MCF 10A (cell line): ENCODE data around the gene TULP3. TPM values are rescaled to one million over a fixed set of nuclear protein-coding genes. Genes with fewer than 3 reads are reported as not detected.

Experiments used
- BruUV-seq: library from RNA; stranded (reverse); fragments of 400-500 nt; replicated peaks from 2 replicates; lab custom pipeline; 2021; lab: Mats Ljungman, UMichigan
- CTCF ChIA-PET: fragments of 300-600 bp; sonication (Branson Sonifier 250); formaldehyde crosslinking; extraction: SDS; loops from one replicate; lab custom pipeline; 2021; ENCODE audit warnings: antibody characterized with exemption, inconsistent platforms; lab: Yijun Ruan, JAX
- POLR2A ChIA-PET: fragments of 300-600, 350-650 bp; sonication (Branson Sonifier 250); formaldehyde crosslinking; extraction: SDS; loops from one replicate; lab custom pipeline; 2020; ENCODE audit warnings: antibody characterized with exemption, inconsistent platforms; lab: Yijun Ruan, JAX
- DNase-seq: peaks from one replicate; pipeline ENCODE4 v3.0.0-alpha.2; 2018; ENCODE audit not compliant: unreplicated experiment
- H3K27ac Mint-ChIP-seq: one replicate; pipeline ENCODE4 v1.8.0; 2022; ENCODE audit warnings: mild to moderate bottlenecking, low read depth, mixed read lengths; ENCODE audit not compliant: unreplicated experiment
- H3K27me3 Mint-ChIP-seq: one replicate; pipeline ENCODE4 v1.8.0; 2022; ENCODE audit warnings: mixed read lengths; ENCODE audit not compliant: insufficient read depth, unreplicated experiment
- H3K36me3 Mint-ChIP-seq: one replicate; pipeline ENCODE4 v1.8.0; 2022; ENCODE audit warnings: mild to moderate bottlenecking, moderate library complexity, mixed read lengths; ENCODE audit not compliant: insufficient read depth, unreplicated experiment
- H3K4me1 Mint-ChIP-seq: one replicate; pipeline ENCODE4 v1.8.0; 2022; ENCODE audit warnings: mixed read lengths; ENCODE audit not compliant: insufficient read depth, unreplicated experiment
- H3K4me3 Mint-ChIP-seq: one replicate; pipeline ENCODE4 v1.8.0; 2022; ENCODE audit warnings: mild to moderate bottlenecking, moderate library complexity, mixed read lengths; ENCODE audit not compliant: unreplicated experiment
- H3K9me3 Mint-ChIP-seq: one replicate; pipeline ENCODE4 v1.8.0; 2022; ENCODE audit warnings: mixed read lengths; ENCODE audit not compliant: unreplicated experiment
- CTCF ChIP-seq: fragments of 200-600 bp; IDR thresholded peaks from one replicate; pipeline ENCODE4 v1.8.0; 2022; ENCODE audit warnings: antibody characterized with exemption, mild to moderate bottlenecking; ENCODE audit not compliant: unreplicated experiment
- intact Hi-C: fragments of 100-400 bp; cut with micrococcal nuclease; formaldehyde crosslinking; loops from 2 replicates; pipeline ENCODE4 v1.14.1; 2022
- total RNA-seq: library from RNA; stranded (reverse); gene quantifications from 2 replicates; pipeline ENCODE4 v1.2.3, GENCODE V29; 2022

TULP3 gene
- total RNA-seq, 1 experiment from 2014 or later = 36.2 TPM

GRCh38 chr12:2982361-2982760, 91.7 kb downstream of the TULP3 start:
- Mint-ChIP-seq H3K36me3 (peaks cover 17% of the 10 kb centered on the region), H3K9me3 (no peaks in the 10 kb centered on the region), H3K4me1 (peaks cover 8% of the 10 kb centered on the region), H3K27me3 (no peaks in the 10 kb centered on the region), H3K27ac (no peak overlapping the region), H3K4me3 (no peak overlapping the region)
- ChIA-PET POLR2A (interaction anchor here (0.6 kb wide), 1 partner anchor 19 kb away, joined by 3 read pairs; no protein-coding TSS in a partner anchor), CTCF (no interaction called here)
- intact Hi-C loops = no loop called here
- no peak for DNase-seq
- no TSS peak for BruUV-seq
- TF ChIP-seq CTCF = no peak

DNA sequence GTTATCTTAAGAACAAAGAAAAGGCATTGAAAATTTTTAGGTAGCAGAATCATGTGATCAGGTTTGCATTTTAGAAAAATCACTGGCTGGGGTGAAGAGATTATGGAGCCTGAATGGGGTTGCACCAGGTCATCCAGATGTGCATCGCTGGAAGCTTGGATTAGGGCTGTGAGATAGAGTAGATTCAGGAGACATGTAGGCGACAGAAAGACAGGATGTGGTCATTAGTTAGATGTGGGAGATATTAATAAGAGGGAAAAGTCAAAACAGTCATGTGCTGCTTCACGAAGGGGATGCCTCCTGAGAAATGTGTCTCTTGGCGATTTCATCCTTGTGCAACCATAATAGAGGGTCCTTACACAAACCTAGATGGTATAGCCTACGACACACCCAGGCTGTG, 93.6 kb downstream of the TULP3 start:
- Mint-ChIP-seq H3K4me1 (peaks cover 8% of the 10 kb centered on the region), H3K9me3 (no peaks in the 10 kb centered on the region), H3K27ac (no peak overlapping the region), H3K27me3 (no peaks in the 10 kb centered on the region), H3K4me3 (no peak overlapping the region), H3K36me3 (peaks cover 17% of the 10 kb centered on the region)
- DNase-seq = no peak
- intact Hi-C loops = no loop called here
- TF ChIP-seq CTCF = no peak
- ChIA-PET CTCF (no interaction called here), POLR2A (no interaction called here)
- no TSS peak for BruUV-seq

- DNase-seq = no peak
- Mint-ChIP-seq H3K27ac (no peak overlapping the region), H3K27me3 (no peaks in the 10 kb centered on the region), H3K4me1 (peaks cover 8% of the 10 kb centered on the region), H3K4me3 (no peak overlapping the region), H3K9me3 (no peaks in the 10 kb centered on the region), H3K36me3 (peaks cover 17% of the 10 kb centered on the region)
- ChIA-PET POLR2A (no interaction called here), CTCF (interaction anchor here (0.6 kb wide), 1 partner anchor 43 kb away, joined by 3 read pairs; no protein-coding TSS in a partner anchor)
- intact Hi-C loops = no loop called here
- no peak for TF ChIP-seq CTCF
- BruUV-seq = no TSS peak
These were observed 94.0 kb downstream of the TULP3 start for GRCh38 chr12:2984698-2985097.

GRCh38 chr12:2986876-2987275, 96.2 kb downstream of the TULP3 start:
- Mint-ChIP-seq H3K27me3 (no peaks in the 10 kb centered on the region), H3K4me3 (no peak overlapping the region), H3K9me3 (no peaks in the 10 kb centered on the region), H3K27ac (no peak overlapping the region), H3K36me3 (peaks cover 17% of the 10 kb centered on the region), H3K4me1 (peaks cover 8% of the 10 kb centered on the region)
- TF ChIP-seq CTCF = no peak
- no peak for DNase-seq
- BruUV-seq = no TSS peak
- ChIA-PET POLR2A (interaction anchor here (1.1 kb wide), 1 partner anchor 10 kb away, joined by 4 read pairs; no protein-coding TSS in a partner anchor), CTCF (interaction anchor here (1.0 kb wide), 1 partner anchor 247 kb away, joined by 3 read pairs; no protein-coding TSS in a partner anchor)
- intact Hi-C loops = no loop called here
